Loucy (cell line): ENCODE results near the gene TC2N.

ENCODE experiments used
- EZH2phosphoT487 ChIP-seq: fragments of 200-600 bp; IDR thresholded peaks from 2 replicates; pipeline ENCODE4 v1.6.1; 2018; ENCODE audit warnings: antibody characterized with exemption, mild to moderate bottlenecking, moderate library complexity, borderline replicate concordance
- TF ChIP-seq, protein P1 (sequence below): fragments of 200-600 bp; sonication (generic); conservative IDR thresholded peaks from 2 replicates; pipeline ENCODE4 v1.5.1; 2014; ENCODE audit warnings: mild to moderate bottlenecking, antibody characterized with exemption, low read length

DNA sequence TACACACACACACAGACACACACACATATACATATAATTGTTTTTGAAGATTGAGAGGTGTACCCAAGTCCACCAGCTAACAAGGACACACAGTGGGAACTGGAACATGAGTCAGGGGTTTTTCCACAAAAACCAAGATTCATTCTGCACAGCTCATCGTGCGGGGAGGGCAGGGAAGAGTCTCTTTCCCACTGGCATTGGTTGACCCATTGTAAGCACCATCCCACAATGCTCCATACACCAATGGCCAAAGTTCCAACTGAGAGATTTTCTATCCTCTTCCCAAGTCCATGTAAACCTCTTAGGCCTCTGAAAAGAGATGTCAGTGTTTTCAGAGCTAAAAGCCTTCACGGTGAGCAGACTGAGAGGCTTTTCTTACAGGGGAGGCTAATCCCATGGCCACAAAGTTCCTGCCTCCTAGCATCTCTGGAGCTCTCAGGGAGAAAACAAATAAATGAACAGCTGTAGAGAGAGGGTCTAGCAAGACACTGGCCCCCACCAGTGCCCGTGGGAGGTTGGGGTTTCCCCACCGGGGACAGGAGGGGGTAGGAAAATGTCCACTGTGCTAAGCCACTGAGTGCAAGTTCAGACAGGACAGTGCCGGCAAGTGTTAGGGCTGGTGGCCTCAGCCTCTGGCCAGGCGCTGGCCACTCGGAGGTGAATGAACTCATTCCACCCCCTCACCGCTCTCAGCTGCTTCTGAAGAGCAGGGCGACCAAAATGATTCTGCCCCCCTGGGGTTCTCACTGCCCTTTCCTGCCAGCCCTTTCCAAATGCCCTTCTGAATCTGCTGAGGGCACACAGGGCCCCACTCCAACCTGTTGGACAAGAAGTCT is 21.5 kb upstream of the TC2N start:
- TF ChIP-seq, protein P1, sequence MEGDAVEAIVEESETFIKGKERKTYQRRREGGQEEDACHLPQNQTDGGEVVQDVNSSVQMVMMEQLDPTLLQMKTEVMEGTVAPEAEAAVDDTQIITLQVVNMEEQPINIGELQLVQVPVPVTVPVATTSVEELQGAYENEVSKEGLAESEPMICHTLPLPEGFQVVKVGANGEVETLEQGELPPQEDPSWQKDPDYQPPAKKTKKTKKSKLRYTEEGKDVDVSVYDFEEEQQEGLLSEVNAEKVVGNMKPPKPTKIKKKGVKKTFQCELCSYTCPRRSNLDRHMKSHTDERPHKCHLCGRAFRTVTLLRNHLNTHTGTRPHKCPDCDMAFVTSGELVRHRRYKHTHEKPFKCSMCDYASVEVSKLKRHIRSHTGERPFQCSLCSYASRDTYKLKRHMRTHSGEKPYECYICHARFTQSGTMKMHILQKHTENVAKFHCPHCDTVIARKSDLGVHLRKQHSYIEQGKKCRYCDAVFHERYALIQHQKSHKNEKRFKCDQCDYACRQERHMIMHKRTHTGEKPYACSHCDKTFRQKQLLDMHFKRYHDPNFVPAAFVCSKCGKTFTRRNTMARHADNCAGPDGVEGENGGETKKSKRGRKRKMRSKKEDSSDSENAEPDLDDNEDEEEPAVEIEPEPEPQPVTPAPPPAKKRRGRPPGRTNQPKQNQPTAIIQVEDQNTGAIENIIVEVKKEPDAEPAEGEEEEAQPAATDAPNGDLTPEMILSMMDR: no peak
- TF ChIP-seq EZH2phosphoT487: no peak
